Measurements from ENCODE around the gene MAN2A1. TPM values are rescaled to one million over a fixed set of nuclear protein-coding genes. Genes with fewer than 3 reads are reported as not detected.
"Not testable (repeated sequence)": the region's sequence is repeated elsewhere in the genome, so short reads cannot be mapped to it uniquely, and the experiment has no call there.

The MAN2A1 gene
- polyA plus RNA-seq, 1 donor from 2014 or later: 5.7 TPM

GRCh38 chr5:109832207-109833188 is 142.8 kb downstream of the MAN2A1 start:
- not testable (repeated sequence) for H3K9me3 ChIP-seq (ENCODE audit: low read length); H3K36me3 ChIP-seq (ENCODE audit: insufficient read depth, low read length); H3K27me3 ChIP-seq (ENCODE audit: insufficient read depth, low read depth, low read length); H3K27ac ChIP-seq (ENCODE audit: low read length); H4K20me1 ChIP-seq (ENCODE audit: insufficient read depth); H3F3A ChIP-seq (ENCODE audit: insufficient read depth, low read length, poor library complexity, severe bottlenecking); H3K9me2 ChIP-seq (ENCODE audit: insufficient read depth, low read length); H3K4me3 ChIP-seq (ENCODE audit: low read length); H3K79me2 ChIP-seq (replicated peaks; ENCODE audit: insufficient read depth, low read length); H3K9ac ChIP-seq (ENCODE audit: low read length); H3K4me2 ChIP-seq (ENCODE audit: low read length); H2AFZ ChIP-seq (ENCODE audit: low read depth, low read length)

DNA sequence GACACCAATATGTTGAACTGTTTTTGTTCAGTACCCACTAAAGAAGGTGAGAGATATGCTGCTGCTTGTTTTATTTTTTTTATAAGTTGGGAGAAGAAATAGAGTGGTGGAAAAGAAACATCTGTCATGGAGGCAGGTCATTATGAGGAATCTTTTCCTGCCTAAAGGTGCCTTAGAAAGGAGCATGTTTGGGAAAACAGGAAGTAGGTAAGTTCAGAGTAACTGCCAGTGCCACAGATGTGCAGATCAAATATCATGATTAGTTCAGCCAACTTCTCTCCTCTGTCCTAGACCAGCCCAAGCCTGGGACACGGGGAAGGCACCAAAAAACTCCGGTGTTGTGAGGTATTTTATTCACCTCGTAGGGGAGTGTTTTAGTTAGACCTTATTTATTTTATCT is 144.2 kb downstream of the MAN2A1 start:
- Histone ChIP-seq H3K9me2 (ENCODE audit: insufficient read depth, low read length) (no peaks in the 10 kb centered on the region), H3K9me3 (ENCODE audit: low read length) (no peaks in the 10 kb centered on the region), H2AFZ (ENCODE audit: low read depth, low read length) (no peak overlapping the region), H3F3A (ENCODE audit: insufficient read depth, low read length, poor library complexity, severe bottlenecking) (no peaks in the 10 kb centered on the region), H3K27ac (ENCODE audit: low read length) (no peak overlapping the region), H3K9ac (ENCODE audit: low read length) (no peak overlapping the region), H3K4me2 (ENCODE audit: low read length) (no peak overlapping the region), H3K4me3 (ENCODE audit: low read length) (no peak overlapping the region), H4K20me1 (ENCODE audit: insufficient read depth) (no peaks in the 10 kb centered on the region), H3K79me2 (replicated peaks; ENCODE audit: insufficient read depth, low read length) (no peaks in the 10 kb centered on the region), H3K36me3 (ENCODE audit: insufficient read depth, low read length) (no peaks in the 10 kb centered on the region), H3K27me3 (ENCODE audit: insufficient read depth, low read depth, low read length) (no peaks in the 10 kb centered on the region)
- TF ChIP-seq REST (IDR thresholded peaks at IDR 0.05; ENCODE audit: borderline replicate concordance) (no peak), EZH2 (IDR thresholded peaks at IDR 0.05; ENCODE audit: borderline replicate concordance, insufficient read depth, low read length, poor library complexity, severe bottlenecking) (no peak)

GRCh38 chr5:109836280-109836679 is 146.6 kb downstream of the MAN2A1 start:
- Histone ChIP-seq H3K27me3 (ENCODE audit: insufficient read depth, low read depth, low read length) (no peaks in the 10 kb centered on the region), H3K9me3 (ENCODE audit: low read length) (no peaks in the 10 kb centered on the region), H3K9ac (ENCODE audit: low read length) (no peak overlapping the region), H4K20me1 (ENCODE audit: insufficient read depth) (no peaks in the 10 kb centered on the region), H3K9me2 (ENCODE audit: insufficient read depth, low read length) (no peaks in the 10 kb centered on the region), H3F3A (ENCODE audit: insufficient read depth, low read length, poor library complexity, severe bottlenecking) (no peaks in the 10 kb centered on the region), H3K4me3 (ENCODE audit: low read length) (no peak overlapping the region), H3K27ac (ENCODE audit: low read length) (no peak overlapping the region), H2AFZ (ENCODE audit: low read depth, low read length) (no peak overlapping the region), H3K36me3 (ENCODE audit: insufficient read depth, low read length) (no peaks in the 10 kb centered on the region), H3K79me2 (replicated peaks; ENCODE audit: insufficient read depth, low read length) (no peaks in the 10 kb centered on the region), H3K4me2 (ENCODE audit: low read length) (no peak overlapping the region)
- no peak for TF ChIP-seq REST (IDR thresholded peaks at IDR 0.05; ENCODE audit: borderline replicate concordance)
- TF ChIP-seq RAD21 (conservative IDR thresholded peaks at IDR 0.05): no peak
- TF ChIP-seq, protein P1, sequence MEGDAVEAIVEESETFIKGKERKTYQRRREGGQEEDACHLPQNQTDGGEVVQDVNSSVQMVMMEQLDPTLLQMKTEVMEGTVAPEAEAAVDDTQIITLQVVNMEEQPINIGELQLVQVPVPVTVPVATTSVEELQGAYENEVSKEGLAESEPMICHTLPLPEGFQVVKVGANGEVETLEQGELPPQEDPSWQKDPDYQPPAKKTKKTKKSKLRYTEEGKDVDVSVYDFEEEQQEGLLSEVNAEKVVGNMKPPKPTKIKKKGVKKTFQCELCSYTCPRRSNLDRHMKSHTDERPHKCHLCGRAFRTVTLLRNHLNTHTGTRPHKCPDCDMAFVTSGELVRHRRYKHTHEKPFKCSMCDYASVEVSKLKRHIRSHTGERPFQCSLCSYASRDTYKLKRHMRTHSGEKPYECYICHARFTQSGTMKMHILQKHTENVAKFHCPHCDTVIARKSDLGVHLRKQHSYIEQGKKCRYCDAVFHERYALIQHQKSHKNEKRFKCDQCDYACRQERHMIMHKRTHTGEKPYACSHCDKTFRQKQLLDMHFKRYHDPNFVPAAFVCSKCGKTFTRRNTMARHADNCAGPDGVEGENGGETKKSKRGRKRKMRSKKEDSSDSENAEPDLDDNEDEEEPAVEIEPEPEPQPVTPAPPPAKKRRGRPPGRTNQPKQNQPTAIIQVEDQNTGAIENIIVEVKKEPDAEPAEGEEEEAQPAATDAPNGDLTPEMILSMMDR (IDR thresholded peaks at IDR 0.05; ENCODE audit: poor library complexity, severe bottlenecking): no peak
- TF ChIP-seq TAF1 (IDR thresholded peaks at IDR 0.05; ENCODE audit: low read depth): no peak

Measured in neural cell (in vitro differentiated cells).